OCI-LY1 (cell line): ENCODE data around the gene LAMB2.

Experiments used
- H2AFZ ChIP-seq: fragments of 200-600 bp; sonication (generic), shearing (Covaris generic); 2 replicates; pipeline ENCODE4 v1.6.0; 2014; ENCODE audit warnings: antibody characterized with exemption, mild to moderate bottlenecking, low read length
- H3F3A ChIP-seq: fragments of 200-600 bp; sonication (generic), shearing (Covaris generic); 2 replicates; pipeline ENCODE4 v1.6.0; 2014; ENCODE audit warnings: mild to moderate bottlenecking, antibody characterized with exemption, low read length, moderate library complexity; ENCODE audit not compliant: insufficient read depth
- H3K27ac ChIP-seq: fragments of 200-600 bp; sonication (generic); 2 replicates; pipeline ENCODE4 v1.5.1; 2014; ENCODE audit warnings: low read length, mixed run types, mild to moderate bottlenecking, low read depth; ENCODE audit not compliant: poor library complexity, severe bottlenecking
- H3K27me3 ChIP-seq: fragments of 200-600 bp; sonication (generic); 2 replicates; pipeline ENCODE4 v1.6.0; 2014; ENCODE audit warnings: antibody characterized with exemption, mild to moderate bottlenecking, low read length, moderate library complexity; ENCODE audit not compliant: insufficient read depth
- H3K36me3 ChIP-seq: fragments of 200-600 bp; sonication (generic); 2 replicates; pipeline ENCODE4 v1.6.1; 2014; ENCODE audit warnings: mild to moderate bottlenecking, antibody characterized with exemption, low read length, moderate library complexity, mixed read lengths; ENCODE audit not compliant: insufficient read depth
- H3K4me1 ChIP-seq: fragments of 200-600 bp; sonication (generic); 2 replicates; pipeline ENCODE4 v1.5.1; 2014; ENCODE audit warnings: mild to moderate bottlenecking, low read length, moderate library complexity; ENCODE audit not compliant: insufficient read depth, severe bottlenecking
- H3K4me2 ChIP-seq: fragments of 200-600 bp; sonication (generic), shearing (Covaris generic); 2 replicates; pipeline ENCODE4 v1.6.1; 2014; ENCODE audit warnings: low read length
- H3K4me3 ChIP-seq: fragments of 200-600 bp; sonication (generic); 2 replicates; pipeline ENCODE4 v1.5.1; 2014; ENCODE audit warnings: low read length, low read depth, mild to moderate bottlenecking, mixed read lengths; ENCODE audit not compliant: poor library complexity, severe bottlenecking
- H3K79me2 ChIP-seq: fragments of 200-600 bp; shearing (Covaris generic); 2 replicates; pipeline ENCODE4 v1.6.1; 2016; ENCODE audit warnings: mixed run types, low read length, mixed read lengths; ENCODE audit not compliant: insufficient read depth
- H3K9ac ChIP-seq: fragments of 200-600 bp; sonication (generic), shearing (Covaris generic); 2 replicates; pipeline ENCODE4 v1.6.1; 2014; ENCODE audit warnings: mild to moderate bottlenecking, low read length, mixed read lengths
- H3K9me2 ChIP-seq: fragments of 200-600 bp; sonication (generic), shearing (Covaris generic); 2 replicates; pipeline ENCODE4 v1.6.1; 2014; ENCODE audit warnings: low read depth, mild to moderate bottlenecking, low read length, mixed read lengths
- H3K9me3 ChIP-seq: fragments of 200-600 bp; shearing (Covaris generic); 2 replicates; pipeline ENCODE4 v1.6.1; 2014; ENCODE audit warnings: low read length, mixed read lengths
- H4K20me1 ChIP-seq: fragments of 200-600 bp; sonication (generic), shearing (Covaris generic); 2 replicates; pipeline ENCODE4 v1.6.0; 2016; ENCODE audit warnings: mild to moderate bottlenecking, low read length; ENCODE audit not compliant: insufficient read depth
- EZH2 ChIP-seq: fragments of 200-600 bp; sonication (generic), shearing (Covaris generic); IDR thresholded peaks from 2 replicates; pipeline ENCODE4 v1.8.0; 2017; ENCODE audit warnings: borderline replicate concordance, mixed run types, mild to moderate bottlenecking, antibody characterized with exemption, low read length, moderate library complexity, mixed read lengths
- TF ChIP-seq, protein P1 (sequence below): fragments of 200-600 bp; sonication (generic), shearing (Covaris generic); IDR thresholded peaks from 2 replicates; pipeline ENCODE4 v1.5.1; 2017; ENCODE audit warnings: mild to moderate bottlenecking, antibody characterized with exemption, low read length, moderate library complexity, mixed read lengths

The LAMB2 gene

DNA sequence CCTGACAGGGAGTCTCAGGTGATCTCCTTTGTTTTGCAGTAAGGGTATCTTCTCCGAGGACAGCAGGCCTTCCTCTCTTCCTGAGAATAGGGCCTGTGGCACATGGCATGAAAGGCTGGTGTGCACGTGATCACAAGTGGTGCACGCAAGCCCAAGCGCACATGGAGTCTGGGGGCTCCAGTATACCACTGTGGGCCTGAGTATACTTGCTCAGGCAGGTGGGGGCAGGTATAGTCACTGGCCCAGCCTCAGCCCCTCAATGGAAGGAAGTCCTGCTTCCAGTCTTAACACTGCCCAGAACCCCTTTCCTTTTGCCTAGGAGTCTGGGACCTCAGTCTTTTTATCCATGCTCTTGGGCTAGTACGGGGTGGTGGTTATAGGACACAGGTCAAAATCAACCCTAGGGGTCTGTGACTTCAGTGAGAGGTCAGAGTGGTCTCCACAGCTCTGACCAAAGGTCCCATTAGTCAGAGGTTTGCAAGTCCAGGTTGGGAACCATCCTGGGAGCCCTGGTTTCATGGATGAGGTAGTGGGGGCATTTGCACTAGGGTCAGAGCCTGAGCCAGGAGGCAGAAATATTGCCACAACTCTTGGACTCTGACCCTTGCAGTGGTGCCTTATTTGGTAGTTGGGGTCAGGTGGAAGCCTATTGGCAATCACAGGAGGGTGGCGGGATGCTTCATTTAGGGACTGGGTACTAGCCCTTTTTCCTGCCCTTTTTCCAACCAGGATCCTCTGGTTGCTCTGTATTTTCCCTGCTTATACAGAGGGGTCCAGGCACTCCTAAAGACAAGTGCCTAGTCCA lies 34.1 kb upstream of the LAMB2 start:
- H3K9me3 ChIP-seq: no peaks in the 10 kb centered on the region
- peaks cover 25% of the 10 kb centered on the region for H3K36me3 ChIP-seq
- H3K4me3 ChIP-seq: peak overlapping the region; percentile 95
- H3K9me2 ChIP-seq: no peaks in the 10 kb centered on the region
- no peak for TF ChIP-seq EZH2
- TF ChIP-seq, protein P1, sequence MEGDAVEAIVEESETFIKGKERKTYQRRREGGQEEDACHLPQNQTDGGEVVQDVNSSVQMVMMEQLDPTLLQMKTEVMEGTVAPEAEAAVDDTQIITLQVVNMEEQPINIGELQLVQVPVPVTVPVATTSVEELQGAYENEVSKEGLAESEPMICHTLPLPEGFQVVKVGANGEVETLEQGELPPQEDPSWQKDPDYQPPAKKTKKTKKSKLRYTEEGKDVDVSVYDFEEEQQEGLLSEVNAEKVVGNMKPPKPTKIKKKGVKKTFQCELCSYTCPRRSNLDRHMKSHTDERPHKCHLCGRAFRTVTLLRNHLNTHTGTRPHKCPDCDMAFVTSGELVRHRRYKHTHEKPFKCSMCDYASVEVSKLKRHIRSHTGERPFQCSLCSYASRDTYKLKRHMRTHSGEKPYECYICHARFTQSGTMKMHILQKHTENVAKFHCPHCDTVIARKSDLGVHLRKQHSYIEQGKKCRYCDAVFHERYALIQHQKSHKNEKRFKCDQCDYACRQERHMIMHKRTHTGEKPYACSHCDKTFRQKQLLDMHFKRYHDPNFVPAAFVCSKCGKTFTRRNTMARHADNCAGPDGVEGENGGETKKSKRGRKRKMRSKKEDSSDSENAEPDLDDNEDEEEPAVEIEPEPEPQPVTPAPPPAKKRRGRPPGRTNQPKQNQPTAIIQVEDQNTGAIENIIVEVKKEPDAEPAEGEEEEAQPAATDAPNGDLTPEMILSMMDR: no peak
- H4K20me1 ChIP-seq: no peaks in the 10 kb centered on the region
- H3F3A ChIP-seq: no peaks in the 10 kb centered on the region
- peak overlapping the region; percentile 68; the same call in 1 of the 2 replicates for H2AFZ ChIP-seq
- peak overlapping the region; percentile 87 for H3K9ac ChIP-seq
- H3K4me2 ChIP-seq: peak overlapping the region; percentile 94
- H3K4me1 ChIP-seq: peaks cover 30% of the 10 kb centered on the region
- no peaks in the 10 kb centered on the region for H3K27me3 ChIP-seq
- H3K79me2 ChIP-seq: peaks cover 10% of the 10 kb centered on the region
- H3K27ac ChIP-seq: peak overlapping the region; percentile 42

DNA sequence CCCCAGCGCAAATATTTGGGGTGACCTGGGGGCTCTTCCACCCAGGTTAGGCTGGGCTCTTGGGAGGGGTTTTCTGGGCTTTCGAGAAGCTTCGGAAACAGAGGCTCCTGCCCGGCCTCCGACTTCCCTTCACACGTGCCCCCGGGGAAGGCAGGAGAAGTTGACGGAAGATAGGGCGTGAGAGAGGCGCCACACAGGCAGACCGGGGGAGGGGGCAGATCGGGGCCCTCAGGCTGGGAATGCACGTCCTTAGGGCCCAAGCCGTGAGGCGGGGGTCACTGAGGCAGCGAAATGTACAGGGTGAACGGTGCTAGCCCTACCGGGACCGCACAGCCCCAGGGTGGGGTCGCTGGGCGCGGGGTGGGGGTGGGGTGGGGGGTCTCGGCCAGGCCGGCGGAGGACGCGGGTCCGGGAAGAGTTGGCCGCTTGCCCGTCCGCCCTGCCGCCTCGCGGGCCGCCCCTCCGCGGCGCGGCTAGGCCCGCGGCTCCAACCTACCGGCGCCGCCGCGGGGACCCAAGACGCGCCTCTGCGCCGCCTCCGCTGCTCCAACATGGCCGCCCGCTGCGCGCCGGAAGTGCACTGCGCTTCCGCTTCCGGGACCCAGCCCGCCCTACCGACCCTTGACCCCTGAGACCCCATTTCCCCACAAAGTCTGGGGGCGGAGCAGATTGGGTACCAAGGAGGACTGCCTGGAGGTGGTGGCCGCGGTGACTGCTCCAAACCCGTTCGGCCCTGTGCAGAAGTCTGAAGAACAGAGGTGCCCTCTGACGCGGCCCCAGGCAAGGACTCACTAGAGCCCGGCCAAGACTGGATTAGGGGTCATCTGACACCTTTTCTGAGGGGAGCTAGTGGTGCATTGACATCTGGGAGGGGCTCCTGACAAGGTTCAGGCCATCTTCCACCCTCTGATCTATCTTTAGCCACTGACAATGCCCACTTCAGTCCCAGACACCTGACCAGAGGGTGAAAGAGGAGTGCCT lies 33.2 kb upstream of the LAMB2 start, which contains the start of gene CCDC71:
TSS of gene CCDC71 (minus strand) at position 561 of the 981 bp plus-strand sequence. CDS start 2,123 bp downstream, outside the sequence.
- no peak for TF ChIP-seq EZH2
- TF ChIP-seq, protein P1: no peak
- Histone ChIP-seq H3K79me2 (peaks cover 10% of the 10 kb centered on the region), H3K36me3 (peaks cover 34% of the 10 kb centered on the region), H2AFZ (peak within 1 kb of the TSS; percentile 68; the same call in 1 of the 2 replicates), H4K20me1 (no peaks in the 10 kb centered on the region), H3K9me2 (no peaks in the 10 kb centered on the region), H3K4me2 (peak within 1 kb of the TSS; percentile 94), H3F3A (no peaks in the 10 kb centered on the region), H3K4me3 (peak within 1 kb of the TSS; percentile 95), H3K27me3 (no peaks in the 10 kb centered on the region), H3K9me3 (no peaks in the 10 kb centered on the region), H3K9ac (peak within 1 kb of the TSS; percentile 87), H3K4me1 (peaks cover 23% of the 10 kb centered on the region), H3K27ac (peak within 1 kb of the TSS; percentile 42)

DNA sequence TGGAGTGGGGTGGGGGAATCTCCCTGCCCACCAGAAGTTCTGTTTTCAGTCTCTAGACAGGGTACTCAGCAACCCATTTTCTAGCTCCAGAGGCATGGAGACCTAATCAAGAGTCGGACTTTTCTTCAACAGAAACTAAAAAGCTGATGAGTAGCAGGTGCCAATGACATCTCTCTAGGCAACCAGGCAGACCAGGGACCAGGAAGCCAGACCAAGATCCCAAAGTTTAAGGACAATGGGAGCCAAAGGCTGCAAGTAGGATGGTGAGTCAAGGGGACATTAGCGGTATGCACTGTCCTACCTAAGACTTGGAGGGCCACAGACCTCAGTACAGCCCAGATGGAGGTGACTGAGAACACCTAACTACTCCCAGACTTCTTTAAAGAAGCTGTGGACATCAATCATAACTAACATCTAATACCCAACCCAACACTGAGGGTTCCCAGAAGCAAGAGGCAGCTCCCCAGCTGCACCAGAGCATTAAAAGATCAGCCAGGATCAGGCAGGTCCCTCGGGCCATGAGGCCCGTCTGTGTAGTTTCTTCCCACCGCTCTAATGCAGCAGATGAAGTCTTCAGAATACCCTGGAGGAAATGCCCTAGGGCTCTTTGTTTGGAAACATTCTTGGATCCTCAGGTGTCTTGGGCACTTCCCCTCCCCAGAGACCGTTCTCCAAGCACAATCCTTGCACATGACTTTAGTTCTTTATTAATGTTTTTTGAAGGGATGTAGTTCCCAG lies 32.3 kb upstream of the LAMB2 start:
- Histone ChIP-seq H3K27me3 (no peaks in the 10 kb centered on the region), H3K4me2 (peak overlapping the region; percentile 90), H3K27ac (no peak overlapping the region), H3K9me2 (no peaks in the 10 kb centered on the region), H3K36me3 (peaks cover 34% of the 10 kb centered on the region), H4K20me1 (no peaks in the 10 kb centered on the region), H3K4me1 (peaks cover 22% of the 10 kb centered on the region), H3K4me3 (peak overlapping the region; percentile 95), H3K79me2 (peaks cover 10% of the 10 kb centered on the region), H3F3A (no peaks in the 10 kb centered on the region), H2AFZ (no peak overlapping the region), H3K9me3 (no peaks in the 10 kb centered on the region), H3K9ac (peak overlapping the region; percentile 87)
- TF ChIP-seq EZH2: no peak
- TF ChIP-seq, protein P1: no peak
